A549 (cell line): ENCODE measurements around the gene GLRX3.
"Not testable (repeated sequence)": the region's sequence is repeated elsewhere in the genome, so short reads cannot be mapped to it uniquely, and the experiment has no call there.

ENCODE experiments used
- CEBPB ChIP-seq, 2 experiments: fragments of >200 bp in 1 of 2; sonication (Bioruptor Twin) in 1 of 2; formaldehyde crosslinking in 1 of 2; IDR thresholded peaks; 2 replicates each; pipeline ENCODE4 v1.6.1; 2012 to 2016
- NFE2L2 ChIP-seq: fragments of 150-350 bp; conservative IDR thresholded peaks from 2 replicates; pipeline ENCODE4 v1.6.1; 2014; ENCODE audit warnings: low read length
- POLR2A ChIP-seq: IDR thresholded peaks from 2 replicates; pipeline ENCODE4 v1.6.1; 2012; ENCODE audit warnings: mild to moderate bottlenecking, low read length
- RAD21 ChIP-seq, 2 experiments: fragments of >200 bp in 1 of 2; sonication (Bioruptor Twin) in 1 of 2; formaldehyde crosslinking in 1 of 2; IDR thresholded peaks in 1 of 2; conservative IDR thresholded peaks in 1 of 2; 2 replicates in 1 of 2; 3 replicates in 1 of 2; pipeline ENCODE4 v1.6.1; 2012 to 2018; ENCODE audit warnings: inconsistent platforms in 1 of 2
- RARB ChIP-seq: fragments of 250-450 bp; sonication (Bioruptor Pico); IDR thresholded peaks from 2 replicates; pipeline ENCODE4 v1.8.0; 2021; ENCODE audit warnings: mild to moderate bottlenecking, moderate library complexity

- not testable (repeated sequence) for TF ChIP-seq POLR2A; CEBPB (IDR thresholded peaks at IDR 0.05); RARB (CRISPR knock-in tag); RAD21 (conservative IDR thresholded peaks at IDR 0.05 in 1 of 2, IDR thresholded peaks at IDR 0.05 in 1 of 2); NFE2L2
Observed at GRCh38 chr10:130108146-130108545, 28.0 kb upstream of the GLRX3 start.
